HCT116 (cell line): ENCODE results near the gene GATB.

ENCODE experiments used
- CBX3 ChIP-seq: IDR thresholded peaks from 2 replicates; pipeline ENCODE4 v1.6.1; 2012; ENCODE audit warnings: low read depth
- JUND ChIP-seq: IDR thresholded peaks from 2 replicates; pipeline ENCODE4 v1.6.1; 2012
- POLR2A ChIP-seq: IDR thresholded peaks from 2 replicates; pipeline ENCODE4 v1.7.0; 2011; ENCODE audit warnings: borderline replicate concordance; ENCODE audit not compliant: insufficient read depth, insufficient read length; ENCODE audit errors: extremely low read depth
- SRF ChIP-seq: IDR thresholded peaks from 2 replicates; pipeline ENCODE4 v1.6.1; 2012; ENCODE audit warnings: low read depth
- YY1 ChIP-seq: IDR thresholded peaks from 2 replicates; pipeline ENCODE4 v1.6.1; 2011; ENCODE audit warnings: low read length, low read depth, moderate library complexity, mild to moderate bottlenecking; ENCODE audit not compliant: insufficient replicate concordance; ENCODE audit errors: extremely low read depth
- ZNF274 ChIP-seq: fragments of 200-500 bp; sonication (Bioruptor generic); IDR thresholded peaks from 2 replicates; pipeline ENCODE4 v1.6.1; 2014; ENCODE audit warnings: mild to moderate bottlenecking, low read depth, low read length, inconsistent platforms
- TF ChIP-seq, protein P1 (sequence below): IDR thresholded peaks from 2 replicates; pipeline ENCODE4 v1.6.1; 2011; ENCODE audit warnings: mild to moderate bottlenecking, low read length, moderate library complexity; ENCODE audit not compliant: insufficient replicate concordance; ENCODE audit errors: extremely low read depth
- TF ChIP-seq, protein P2 (sequence below), 3 experiments: fragments of 200-600 bp in 1 of 3; sonication (generic) in 1 of 3; IDR thresholded peaks in 2 of 3; conservative IDR thresholded peaks in 1 of 3; 2 replicates each; pipeline ENCODE4 v1.5.1; 2012 to 2017; ENCODE audit warnings: low read depth in 2 of 3, low read length in 2 of 3, antibody characterized with exemption in 1 of 3, borderline replicate concordance in 1 of 3, control low read depth in 1 of 3, mild to moderate bottlenecking in 1 of 3, mixed read lengths in 1 of 3, mixed run types in 1 of 3, moderate library complexity in 1 of 3; ENCODE audit not compliant: insufficient read depth in 1 of 3

DNA sequence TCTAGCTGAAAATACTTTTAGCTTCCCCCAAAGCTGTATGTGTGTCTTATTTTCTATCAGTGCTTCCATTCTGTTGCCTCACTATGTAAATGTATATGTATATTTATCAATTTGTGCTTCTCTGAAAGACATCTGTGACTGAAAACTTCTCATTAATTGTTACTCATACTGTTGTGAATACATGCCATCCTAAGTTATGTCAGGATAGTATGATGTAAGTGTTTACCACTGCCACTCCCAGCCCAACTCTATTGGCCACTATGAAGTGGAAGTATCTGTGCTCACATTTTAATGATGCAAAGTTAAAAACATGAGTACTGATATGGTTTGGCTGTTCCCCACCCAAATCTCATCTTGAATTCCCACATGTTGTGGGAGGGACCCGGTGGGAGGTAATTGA is 24.4 kb downstream of the GATB start:
- no peak for TF ChIP-seq POLR2A
- no peak for TF ChIP-seq YY1
- TF ChIP-seq CBX3 = no peak
- TF ChIP-seq ZNF274 = no peak
- no peak for TF ChIP-seq JUND
- TF ChIP-seq SRF = no peak
- TF ChIP-seq, protein P1, sequence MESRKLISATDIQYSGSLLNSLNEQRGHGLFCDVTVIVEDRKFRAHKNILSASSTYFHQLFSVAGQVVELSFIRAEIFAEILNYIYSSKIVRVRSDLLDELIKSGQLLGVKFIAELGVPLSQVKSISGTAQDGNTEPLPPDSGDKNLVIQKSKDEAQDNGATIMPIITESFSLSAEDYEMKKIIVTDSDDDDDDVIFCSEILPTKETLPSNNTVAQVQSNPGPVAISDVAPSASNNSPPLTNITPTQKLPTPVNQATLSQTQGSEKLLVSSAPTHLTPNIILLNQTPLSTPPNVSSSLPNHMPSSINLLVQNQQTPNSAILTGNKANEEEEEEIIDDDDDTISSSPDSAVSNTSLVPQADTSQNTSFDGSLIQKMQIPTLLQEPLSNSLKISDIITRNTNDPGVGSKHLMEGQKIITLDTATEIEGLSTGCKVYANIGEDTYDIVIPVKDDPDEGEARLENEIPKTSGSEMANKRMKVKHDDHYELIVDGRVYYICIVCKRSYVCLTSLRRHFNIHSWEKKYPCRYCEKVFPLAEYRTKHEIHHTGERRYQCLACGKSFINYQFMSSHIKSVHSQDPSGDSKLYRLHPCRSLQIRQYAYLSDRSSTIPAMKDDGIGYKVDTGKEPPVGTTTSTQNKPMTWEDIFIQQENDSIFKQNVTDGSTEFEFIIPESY = no peak
- TF ChIP-seq, protein P2, sequence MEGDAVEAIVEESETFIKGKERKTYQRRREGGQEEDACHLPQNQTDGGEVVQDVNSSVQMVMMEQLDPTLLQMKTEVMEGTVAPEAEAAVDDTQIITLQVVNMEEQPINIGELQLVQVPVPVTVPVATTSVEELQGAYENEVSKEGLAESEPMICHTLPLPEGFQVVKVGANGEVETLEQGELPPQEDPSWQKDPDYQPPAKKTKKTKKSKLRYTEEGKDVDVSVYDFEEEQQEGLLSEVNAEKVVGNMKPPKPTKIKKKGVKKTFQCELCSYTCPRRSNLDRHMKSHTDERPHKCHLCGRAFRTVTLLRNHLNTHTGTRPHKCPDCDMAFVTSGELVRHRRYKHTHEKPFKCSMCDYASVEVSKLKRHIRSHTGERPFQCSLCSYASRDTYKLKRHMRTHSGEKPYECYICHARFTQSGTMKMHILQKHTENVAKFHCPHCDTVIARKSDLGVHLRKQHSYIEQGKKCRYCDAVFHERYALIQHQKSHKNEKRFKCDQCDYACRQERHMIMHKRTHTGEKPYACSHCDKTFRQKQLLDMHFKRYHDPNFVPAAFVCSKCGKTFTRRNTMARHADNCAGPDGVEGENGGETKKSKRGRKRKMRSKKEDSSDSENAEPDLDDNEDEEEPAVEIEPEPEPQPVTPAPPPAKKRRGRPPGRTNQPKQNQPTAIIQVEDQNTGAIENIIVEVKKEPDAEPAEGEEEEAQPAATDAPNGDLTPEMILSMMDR (IDR thresholded peaks at IDR 0.05 in 2 of 3, conservative IDR thresholded peaks at IDR 0.05 in 1 of 3; ENCODE audit: borderline replicate concordance in 1 of 3, insufficient read depth in 1 of 3, low read depth in 2 of 3, low read length in 2 of 3) = no peak
